ENCODE results near the gene CD7.

DNA sequence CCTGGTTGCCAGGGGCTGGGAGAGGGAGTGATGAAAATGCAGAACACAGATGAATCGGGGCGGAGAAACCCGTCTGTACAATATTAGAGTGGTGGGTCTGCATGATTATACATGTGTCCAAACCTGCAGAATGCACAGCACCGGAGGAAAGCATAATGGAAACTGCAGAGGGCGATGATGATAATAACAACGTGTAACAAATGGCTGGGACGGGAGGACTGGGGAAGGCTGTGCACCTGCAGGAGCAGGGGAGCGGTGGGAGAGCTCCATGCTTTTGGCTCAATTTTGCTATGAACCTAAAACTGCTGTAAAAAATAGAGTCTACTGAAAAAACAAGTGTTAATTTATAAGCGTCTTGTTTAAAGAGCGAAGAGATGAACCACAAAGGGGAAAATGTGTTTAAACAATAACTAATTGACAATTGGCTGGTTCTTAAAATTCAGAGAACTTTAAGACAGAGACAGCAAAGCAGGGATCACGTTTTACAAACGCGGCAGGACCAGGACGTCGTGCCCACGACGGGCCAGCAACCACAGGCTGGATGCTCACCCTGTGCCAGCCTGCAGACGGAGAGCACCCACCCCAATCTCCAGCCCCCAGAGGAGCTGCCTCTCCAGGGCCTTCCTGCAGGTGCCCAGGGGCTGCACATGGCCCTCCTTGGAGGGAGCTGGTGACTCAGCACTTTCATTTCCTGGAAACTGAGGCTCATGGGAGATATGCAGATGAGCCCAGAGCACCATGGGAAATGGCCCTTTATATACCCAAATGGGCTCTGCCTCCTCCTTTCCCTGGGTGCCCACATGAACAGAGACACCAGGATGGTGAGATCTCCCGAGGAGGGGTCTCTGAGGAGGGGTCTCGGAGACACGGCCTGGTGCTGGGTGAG, 41.3 kb upstream of the CD7 start, which contains the start of gene TEX19:
- TF ChIP-seq POLR2AphosphoS5 (IDR thresholded peaks at IDR 0.05; ENCODE audit: low read depth, low read length) (no peak), POLR2A (IDR thresholded peaks at IDR 0.05; ENCODE audit: low read depth, low read length) (no peak), TAF1 (IDR thresholded peaks at IDR 0.05; ENCODE audit: low read depth, low read length) (no peak), SPI1 (IDR thresholded peaks at IDR 0.05; ENCODE audit: low read depth, low read length) (no peak)

All from GM12891 (cell line).